ENCODE measurements around the gene ZBTB25.

DNA sequence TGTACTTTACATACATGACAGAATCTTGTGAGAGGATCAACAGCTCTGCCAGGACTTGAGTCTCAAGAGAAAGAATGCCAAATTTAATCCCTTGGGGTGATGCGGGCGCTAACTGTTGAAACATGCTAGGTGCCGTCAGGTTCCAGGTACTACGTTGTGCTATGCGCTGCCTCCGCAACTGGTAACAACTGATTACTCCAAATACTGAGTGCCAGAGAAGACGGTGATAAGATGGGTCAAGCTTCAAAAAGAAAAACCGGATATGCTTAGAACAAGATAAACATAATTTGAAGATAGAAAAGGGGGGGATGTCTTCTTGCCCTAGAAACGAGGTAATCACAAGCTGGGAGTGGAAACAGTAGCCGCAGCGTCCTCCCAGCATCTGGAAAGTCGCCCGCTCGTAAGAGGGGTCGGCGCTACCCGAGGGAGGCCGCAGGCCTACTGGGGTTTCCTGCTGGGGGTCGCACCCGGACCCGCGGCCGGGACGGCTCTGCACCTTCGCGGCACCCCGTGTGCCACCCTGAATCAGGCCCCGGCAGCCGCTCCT lies 678 bp downstream of the ZBTB25 start:
- TF ChIP-seq, protein P1, sequence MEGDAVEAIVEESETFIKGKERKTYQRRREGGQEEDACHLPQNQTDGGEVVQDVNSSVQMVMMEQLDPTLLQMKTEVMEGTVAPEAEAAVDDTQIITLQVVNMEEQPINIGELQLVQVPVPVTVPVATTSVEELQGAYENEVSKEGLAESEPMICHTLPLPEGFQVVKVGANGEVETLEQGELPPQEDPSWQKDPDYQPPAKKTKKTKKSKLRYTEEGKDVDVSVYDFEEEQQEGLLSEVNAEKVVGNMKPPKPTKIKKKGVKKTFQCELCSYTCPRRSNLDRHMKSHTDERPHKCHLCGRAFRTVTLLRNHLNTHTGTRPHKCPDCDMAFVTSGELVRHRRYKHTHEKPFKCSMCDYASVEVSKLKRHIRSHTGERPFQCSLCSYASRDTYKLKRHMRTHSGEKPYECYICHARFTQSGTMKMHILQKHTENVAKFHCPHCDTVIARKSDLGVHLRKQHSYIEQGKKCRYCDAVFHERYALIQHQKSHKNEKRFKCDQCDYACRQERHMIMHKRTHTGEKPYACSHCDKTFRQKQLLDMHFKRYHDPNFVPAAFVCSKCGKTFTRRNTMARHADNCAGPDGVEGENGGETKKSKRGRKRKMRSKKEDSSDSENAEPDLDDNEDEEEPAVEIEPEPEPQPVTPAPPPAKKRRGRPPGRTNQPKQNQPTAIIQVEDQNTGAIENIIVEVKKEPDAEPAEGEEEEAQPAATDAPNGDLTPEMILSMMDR (IDR thresholded peaks at IDR 0.05; ENCODE audit: low read depth, low read length): no peak
- no peak for TF ChIP-seq EZH2phosphoT487 (IDR thresholded peaks at IDR 0.05; ENCODE audit: low read depth)

All from OCI-LY3 (cell line).